Heart left ventricle (tissue), 13 donors: ENCODE results near the gene OR51M1.

Experiments used
- POLR2A ChIP-seq, 2 donors: fragments of 450-650 bp; IDR thresholded peaks; one replicate each; pipeline ENCODE4 v1.6.1; 2017; ENCODE audit warnings: antibody characterized with exemption in 2 of 2, mild to moderate bottlenecking in 2 of 2, moderate library complexity in 2 of 2
- TF ChIP-seq, protein P1 (sequence below), 12 donors: fragments of 200-600 bp; sonication (generic) in 4 of 12; IDR thresholded peaks; one replicate each; pipeline versions ENCODE4 v1.5.0 to v1.8.0; 2018 to 2022; ENCODE audit warnings: antibody characterized with exemption in 12 of 12, mild to moderate bottlenecking in 5 of 12
- donor health status: ischemic (EF 13 %, LVEDD 7.1; RV severe dilation, severe dysfunction).
- donor health status: DM: no; HTN: yes; CAD: no.
- donor health status: DM: no; HTN: no; CAD: no.
- donor health status: ischemic (EF 25% LVEDD 6.9; RV normal size, moderate dysfunction).
- donor health status: ischemic (EF 25% LVEDD 5.7; RV mildly dilated, moderate dysfunction).
- donor health status: ischemic (EF 35%, LVEDD 5.7; RV mildly dilated, moderate dysfunction).
- donor health status: nonischemic (EF 11% LVEDD 7.7; RV severe dilation, severe dysfunction).
- donor health status: DM: yes; HTN: yes; CAD: no.
- donor health status: PGD.
- donor health status: ischemic (EF 29% LVEDD 5.4; RV normal size, mild dysfunction).
- donor health status: nonischemic (EF 23%, LVEDD 6.1; RV moderate dilation, normal function).

DNA sequence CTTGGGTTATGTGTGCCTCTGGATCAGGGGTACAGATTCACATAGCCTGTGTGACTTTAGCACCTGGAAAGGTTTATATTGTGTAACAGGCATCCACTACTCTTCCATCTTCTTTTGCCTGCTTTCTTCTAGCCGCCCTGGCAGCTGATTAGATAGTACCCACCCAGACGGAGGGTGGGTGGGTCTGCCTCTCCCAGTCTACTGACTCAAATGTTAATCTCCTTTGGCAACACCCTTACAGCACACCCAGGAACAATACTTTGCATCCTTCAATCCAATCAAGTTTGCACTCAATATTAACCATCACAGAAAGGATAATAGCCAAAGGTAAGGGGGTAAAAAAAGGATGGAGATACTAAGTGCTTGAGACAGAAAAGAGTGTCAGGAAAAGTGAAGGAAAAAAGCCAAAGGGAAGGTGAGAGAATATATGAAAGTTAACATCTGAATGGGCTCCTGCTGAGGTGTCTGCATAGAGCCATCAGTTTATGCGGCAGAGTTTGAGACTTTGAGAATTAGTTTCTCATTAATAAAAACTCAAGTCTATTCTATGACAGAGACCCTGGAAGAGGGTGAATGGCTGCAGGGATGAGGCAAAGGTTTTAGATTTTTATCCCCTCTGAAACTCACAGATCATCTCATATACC is 34.9 kb upstream of the OR51M1 start:
- TF ChIP-seq, protein P1, sequence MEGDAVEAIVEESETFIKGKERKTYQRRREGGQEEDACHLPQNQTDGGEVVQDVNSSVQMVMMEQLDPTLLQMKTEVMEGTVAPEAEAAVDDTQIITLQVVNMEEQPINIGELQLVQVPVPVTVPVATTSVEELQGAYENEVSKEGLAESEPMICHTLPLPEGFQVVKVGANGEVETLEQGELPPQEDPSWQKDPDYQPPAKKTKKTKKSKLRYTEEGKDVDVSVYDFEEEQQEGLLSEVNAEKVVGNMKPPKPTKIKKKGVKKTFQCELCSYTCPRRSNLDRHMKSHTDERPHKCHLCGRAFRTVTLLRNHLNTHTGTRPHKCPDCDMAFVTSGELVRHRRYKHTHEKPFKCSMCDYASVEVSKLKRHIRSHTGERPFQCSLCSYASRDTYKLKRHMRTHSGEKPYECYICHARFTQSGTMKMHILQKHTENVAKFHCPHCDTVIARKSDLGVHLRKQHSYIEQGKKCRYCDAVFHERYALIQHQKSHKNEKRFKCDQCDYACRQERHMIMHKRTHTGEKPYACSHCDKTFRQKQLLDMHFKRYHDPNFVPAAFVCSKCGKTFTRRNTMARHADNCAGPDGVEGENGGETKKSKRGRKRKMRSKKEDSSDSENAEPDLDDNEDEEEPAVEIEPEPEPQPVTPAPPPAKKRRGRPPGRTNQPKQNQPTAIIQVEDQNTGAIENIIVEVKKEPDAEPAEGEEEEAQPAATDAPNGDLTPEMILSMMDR (IDR thresholded peaks at IDR 0.05), result no peak
- no peak for TF ChIP-seq POLR2A (IDR thresholded peaks at IDR 0.05)
